DND-41 (cell line): ENCODE data around the gene GNL2.

Experiments used
- CTCF ChIP-seq: IDR thresholded peaks from 2 replicates; pipeline ENCODE4 v1.5.1; 2012; ENCODE audit warnings: borderline replicate concordance, low read length, moderate library complexity, mild to moderate bottlenecking; ENCODE audit not compliant: poor library complexity, severe bottlenecking; ENCODE audit errors: extremely low read depth
- EZH2 ChIP-seq: IDR thresholded peaks from 3 replicates; pipeline ENCODE4 v1.6.1; 2012; ENCODE audit warnings: borderline replicate concordance, low read depth, mild to moderate bottlenecking, moderate library complexity, low read length, inconsistent platforms; ENCODE audit not compliant: severe bottlenecking

- TF ChIP-seq EZH2 (no peak), CTCF (no peak)
Measured at GRCh38 chr1:37553598-37553926, 42.2 kb downstream of the GNL2 start.
